Gastrocnemius medialis (tissue), 4 donors: ENCODE results near the gene KLHL21. TPM values are rescaled to one million over a fixed set of nuclear protein-coding genes. Genes with fewer than 3 reads are reported as not detected.

Experiments
- ATAC-seq, 2 donors: fragments of 150-250 bp; one replicate each; pipeline ENCODE4 v1.9.1; 2016
- DNase-seq, 2 donors: peaks; one replicate each; pipeline ENCODE4 v3.0.0-alpha.2; 2019
- H3K27ac ChIP-seq, 4 donors: fragments of 200-600 bp; sonication (generic); 1 replicate in 1 of 4; 2 replicates in 3 of 4; pipeline ENCODE4 v1.5.1; 2016 to 2018; ENCODE audit warnings: mild to moderate bottlenecking in 2 of 4, moderate library complexity in 1 of 4
- H3K27me3 ChIP-seq, 3 donors: fragments of 200-600 bp; sonication (generic) in 2 of 3; 1 replicate in 1 of 3; 2 replicates in 2 of 3; pipeline versions ENCODE4 v1.5.1 to v1.6.0; 2016 to 2019; ENCODE audit warnings: mild to moderate bottlenecking in 1 of 3, moderate library complexity in 1 of 3
- H3K36me3 ChIP-seq, 2 donors: fragments of 200-600 bp; sonication (generic) in 1 of 2; one replicate each; pipeline ENCODE4 v1.5.1; 2017 to 2018
- H3K4me1 ChIP-seq, 2 donors: fragments of 200-600 bp; sonication (generic) in 1 of 2; one replicate each; pipeline ENCODE4 v1.5.1; 2016 to 2017; ENCODE audit warnings: mild to moderate bottlenecking in 2 of 2
- H3K4me3 ChIP-seq, 4 donors: fragments of 200-600 bp; sonication (generic) in 3 of 4; 1 replicate in 1 of 4; 2 replicates in 3 of 4; pipeline ENCODE4 v1.5.1; 2016 to 2019; ENCODE audit warnings: mild to moderate bottlenecking in 2 of 4
- H3K9me3 ChIP-seq, 3 donors: fragments of 200-600 bp; sonication (generic) in 2 of 3; 1 replicate in 1 of 3; 2 replicates in 2 of 3; pipeline ENCODE4 v1.5.1; 2016 to 2019
- CTCF ChIP-seq, 5 experiments: fragments of 450-650 bp in 3 of 5; fragments of 200-600 bp in 2 of 5; sonication (generic) in 2 of 5; IDR thresholded peaks in 4 of 5; conservative IDR thresholded peaks in 1 of 5; 1 replicate in 4 of 5; 2 replicates in 1 of 5; pipeline ENCODE4 v1.5.1; 2016 to 2019; ENCODE audit warnings: antibody characterized with exemption in 5 of 5, mild to moderate bottlenecking in 3 of 5, moderate library complexity in 3 of 5
- POLR2A ChIP-seq, 2 donors: fragments of 450-650 bp; IDR thresholded peaks; one replicate each; pipeline ENCODE4 v1.6.1; 2017; ENCODE audit warnings: antibody characterized with exemption in 2 of 2, mild to moderate bottlenecking in 2 of 2, moderate library complexity in 2 of 2
- in situ Hi-C, 4 donors: fragments of 200-750 bp; cut with MboI; loops; one replicate each; pipeline versions ENCODE4 v1.15.0 to v1.8.0; 2017; ENCODE audit warnings: low sequenced_read_pairs in 4 of 4
- intact Hi-C: fragments of 100-400 bp; cut with DNase I; formaldehyde crosslinking; loops from one replicate; pipeline ENCODE4 v1.15.1; 2023; ENCODE audit warnings: low total_unique reads
- total RNA-seq, 4 donors: library from RNA; depleted of rRNA; stranded (reverse); fragments of >200 nt; gene quantifications; one replicate each; pipeline versions ENCODE4 v1.1.0 to v1.2.3, GENCODE V29; 2016

Gene KLHL21
- total RNA-seq, 4 donors from 2014 or later: 176 to 481 (median 267) TPM

- H3K27ac ChIP-seq: no peak overlapping the region
- H3K4me3 ChIP-seq: no peak overlapping the region
- no peak for TF ChIP-seq POLR2A (IDR thresholded peaks at IDR 0.05)
- TF ChIP-seq CTCF (IDR thresholded peaks at IDR 0.05 in 4 of 5, conservative IDR thresholded peaks at IDR 0.05 in 1 of 5): no peak
- ATAC-seq (no peak), DNase-seq (no peak)
- no peaks in the 10 kb centered on the region for H3K4me1 ChIP-seq
- in situ Hi-C loops: loop anchor here in 1 of 4 donors (10.0 kb wide), 1 partner anchor 62 kb away; no protein-coding TSS in a partner anchor
- no peaks in the 10 kb centered on the region for H3K9me3 ChIP-seq
- no peaks in the 10 kb centered on the region for H3K27me3 ChIP-seq
- intact Hi-C loops: no loop called here
- no peaks in the 10 kb centered on the region for H3K36me3 ChIP-seq
Measured at GRCh38 chr1:6572653-6573383, 29.9 kb downstream of the KLHL21 start.

GRCh38 chr1:6570987-6571386 lies 31.7 kb downstream of the KLHL21 start:
- intact Hi-C loops (no loop called here), in situ Hi-C loops (loop anchor here in 1 of 4 donors (10.0 kb wide), 1 partner anchor 64 kb away; no protein-coding TSS in a partner anchor)

GRCh38 chr1:6570100-6570499 lies 32.6 kb downstream of the KLHL21 start:
- H3K36me3 ChIP-seq: no peaks in the 10 kb centered on the region
- no peak for TF ChIP-seq POLR2A (IDR thresholded peaks at IDR 0.05)
- TF ChIP-seq CTCF (IDR thresholded peaks at IDR 0.05 in 4 of 5, conservative IDR thresholded peaks at IDR 0.05 in 1 of 5): no peak
- H3K9me3 ChIP-seq: no peaks in the 10 kb centered on the region
- intact Hi-C loops: no loop called here
- no peaks in the 10 kb centered on the region for H3K4me1 ChIP-seq
- H3K27ac ChIP-seq: no peak overlapping the region
- DNase-seq (no peak), ATAC-seq (no peak)
- no peak overlapping the region for H3K4me3 ChIP-seq
- in situ Hi-C loops: loop anchor here in 1 of 4 donors (10.0 kb wide), 1 partner anchor 65 kb away; no protein-coding TSS in a partner anchor
- H3K27me3 ChIP-seq: no peaks in the 10 kb centered on the region

More at GRCh38 chr1:6570987-6571386, 31.7 kb downstream of the KLHL21 start:
- H3K4me3 ChIP-seq: no peak overlapping the region
- no peak overlapping the region for H3K27ac ChIP-seq
- TF ChIP-seq CTCF (IDR thresholded peaks at IDR 0.05 in 4 of 5, conservative IDR thresholded peaks at IDR 0.05 in 1 of 5) (no peak), POLR2A (IDR thresholded peaks at IDR 0.05) (no peak)
- DNase-seq: no peak
- H3K4me1 ChIP-seq: no peaks in the 10 kb centered on the region
- H3K9me3 ChIP-seq: no peaks in the 10 kb centered on the region
- no peaks in the 10 kb centered on the region for H3K36me3 ChIP-seq
- H3K27me3 ChIP-seq: no peaks in the 10 kb centered on the region
- ATAC-seq: no peak

- TF ChIP-seq POLR2A (IDR thresholded peaks at IDR 0.05) (no peak), CTCF (IDR thresholded peaks at IDR 0.05 in 4 of 5, conservative IDR thresholded peaks at IDR 0.05 in 1 of 5) (no peak)
- in situ Hi-C loops (no loop called here), intact Hi-C loops (no loop called here)
- ATAC-seq (no peak), DNase-seq (no peak)
- Histone ChIP-seq H3K27ac (no peak overlapping the region), H3K27me3 (no peaks in the 10 kb centered on the region), H3K4me3 (no peak overlapping the region), H3K9me3 (no peaks in the 10 kb centered on the region), H3K36me3 (no peaks in the 10 kb centered on the region), H3K4me1 (no peaks in the 10 kb centered on the region)
Measured at GRCh38 chr1:6569033-6569432, 33.6 kb downstream of the KLHL21 start.
